SJSA1 (cell line): ENCODE data around the gene ADCY3. TPM values are rescaled to one million over a fixed set of nuclear protein-coding genes. Genes with fewer than 3 reads are reported as not detected.

Experiments used
- DNase-seq, 2 experiments: peaks; one replicate each; pipeline ENCODE4 v3.0.0-alpha.2; 2015 to 2020; ENCODE audit warnings: low spot score in 2 of 2, low read depth in 1 of 2
- H3K27ac ChIP-seq: fragments of 250-450 bp; sonication (Bioruptor Pico); 2 replicates; pipeline ENCODE4 v1.5.1; 2020; ENCODE audit warnings: mild to moderate bottlenecking, moderate library complexity
- H3K27me3 ChIP-seq: fragments of 250-450 bp; sonication (Bioruptor Pico); replicated peaks from 2 replicates; pipeline ENCODE4 v1.5.1; 2020; ENCODE audit warnings: mild to moderate bottlenecking, moderate library complexity
- H3K36me3 ChIP-seq: fragments of 250-450 bp; sonication (Bioruptor Pico); 2 replicates; pipeline ENCODE4 v1.5.1; 2020; ENCODE audit warnings: mild to moderate bottlenecking
- H3K4me1 ChIP-seq: fragments of 250-450 bp; sonication (Bioruptor Pico); replicated peaks from 2 replicates; pipeline ENCODE4 v1.6.1; 2021; ENCODE audit warnings: mild to moderate bottlenecking
- H3K4me3 ChIP-seq: fragments of 250-450 bp; sonication (Bioruptor Pico); 2 replicates; pipeline ENCODE4 v1.5.1; 2020; ENCODE audit warnings: mild to moderate bottlenecking
- H3K9me3 ChIP-seq: fragments of 250-450 bp; sonication (Bioruptor Pico); replicated peaks from 2 replicates; pipeline ENCODE4 v1.5.1; 2020; ENCODE audit warnings: mild to moderate bottlenecking
- total RNA-seq: library from RNA; depleted of rRNA; stranded (reverse); fragments of >200 nt; shearing (Covaris generic); gene quantifications from 2 replicates; pipeline ENCODE4 v1.2.3, GENCODE V29; 2014

Gene ADCY3
- total RNA-seq, 1 experiment from 2014 or later = 22.7 TPM

- no peak overlapping the region for H3K4me3 ChIP-seq
- no peak overlapping the region for H3K27ac ChIP-seq
- no peaks in the 10 kb centered on the region; the same call in 1 of the 2 replicates for H3K36me3 ChIP-seq
- no peaks in the 10 kb centered on the region for H3K4me1 ChIP-seq
- no peak for DNase-seq
- H3K27me3 ChIP-seq = no peaks in the 10 kb centered on the region
- no peaks in the 10 kb centered on the region for H3K9me3 ChIP-seq
These were observed 33.2 kb downstream of the ADCY3 start for GRCh38 chr2:24886691-24887304.

GRCh38 chr2:24886126-24886501 lies 33.9 kb downstream of the ADCY3 start:
- H3K4me3 ChIP-seq = no peak overlapping the region
- H3K9me3 ChIP-seq = no peaks in the 10 kb centered on the region
- H3K4me1 ChIP-seq = no peaks in the 10 kb centered on the region
- no peaks in the 10 kb centered on the region for H3K27me3 ChIP-seq
- DNase-seq = no peak
- no peak overlapping the region for H3K27ac ChIP-seq
- no peaks in the 10 kb centered on the region; the same call in 1 of the 2 replicates for H3K36me3 ChIP-seq

GRCh38 chr2:24885221-24886125 lies 34.6 kb downstream of the ADCY3 start:
- no peaks in the 10 kb centered on the region for H3K27me3 ChIP-seq
- no peaks in the 10 kb centered on the region for H3K9me3 ChIP-seq
- no peak for DNase-seq
- H3K4me3 ChIP-seq = no peak overlapping the region
- H3K4me1 ChIP-seq = no peaks in the 10 kb centered on the region
- H3K36me3 ChIP-seq = no peaks in the 10 kb centered on the region; the same call in 1 of the 2 replicates
- H3K27ac ChIP-seq = no peak overlapping the region

GRCh38 chr2:24883946-24884345 lies 36.1 kb downstream of the ADCY3 start:
- H3K27ac ChIP-seq = no peak overlapping the region
- DNase-seq = no peak

GRCh38 chr2:24881623-24882022 lies 38.4 kb downstream of the ADCY3 start:
- DNase-seq = no peak
- H3K27me3 ChIP-seq = no peaks in the 10 kb centered on the region
- no peaks in the 10 kb centered on the region for H3K36me3 ChIP-seq
- H3K27ac ChIP-seq = no peak overlapping the region
- H3K4me3 ChIP-seq = no peak overlapping the region
- H3K4me1 ChIP-seq = no peaks in the 10 kb centered on the region
- no peaks in the 10 kb centered on the region for H3K9me3 ChIP-seq

More at GRCh38 chr2:24883946-24884345, 36.1 kb downstream of the ADCY3 start:
- Histone ChIP-seq H3K9me3 (no peaks in the 10 kb centered on the region), H3K4me3 (no peak overlapping the region), H3K27me3 (no peaks in the 10 kb centered on the region), H3K36me3 (no peaks in the 10 kb centered on the region; the same call in 1 of the 2 replicates), H3K4me1 (no peaks in the 10 kb centered on the region)

GRCh38 chr2:24881158-24881557 lies 38.9 kb downstream of the ADCY3 start:
- Histone ChIP-seq H3K27ac (no peak overlapping the region), H3K27me3 (no peaks in the 10 kb centered on the region)
- no peak for DNase-seq

GRCh38 chr2:24878341-24878740 lies 41.7 kb downstream of the ADCY3 start:
- no peaks in the 10 kb centered on the region for H3K27me3 ChIP-seq
- no peaks in the 10 kb centered on the region for H3K36me3 ChIP-seq
- H3K4me1 ChIP-seq = no peaks in the 10 kb centered on the region
- DNase-seq = no peak
- no peak overlapping the region for H3K4me3 ChIP-seq
- no peak overlapping the region for H3K27ac ChIP-seq
- H3K9me3 ChIP-seq = no peaks in the 10 kb centered on the region

More at GRCh38 chr2:24881158-24881557, 38.9 kb downstream of the ADCY3 start:
- Histone ChIP-seq H3K9me3 (no peaks in the 10 kb centered on the region), H3K36me3 (no peaks in the 10 kb centered on the region), H3K4me3 (no peak overlapping the region), H3K4me1 (no peaks in the 10 kb centered on the region)

GRCh38 chr2:24877646-24878045 lies 42.4 kb downstream of the ADCY3 start:
- DNase-seq = no peak
- H3K4me3 ChIP-seq = no peak overlapping the region
- H3K4me1 ChIP-seq = no peaks in the 10 kb centered on the region
- no peaks in the 10 kb centered on the region for H3K27me3 ChIP-seq
- no peak overlapping the region for H3K27ac ChIP-seq
- H3K36me3 ChIP-seq = no peaks in the 10 kb centered on the region
- H3K9me3 ChIP-seq = no peaks in the 10 kb centered on the region

GRCh38 chr2:24877067-24877466 lies 43.0 kb downstream of the ADCY3 start:
- no peak for DNase-seq
- Histone ChIP-seq H3K36me3 (no peaks in the 10 kb centered on the region; the same call in 1 of the 2 replicates), H3K27me3 (no peaks in the 10 kb centered on the region), H3K4me3 (no peak overlapping the region), H3K4me1 (no peaks in the 10 kb centered on the region), H3K9me3 (no peaks in the 10 kb centered on the region), H3K27ac (no peak overlapping the region)

- Histone ChIP-seq H3K4me1 (no peaks in the 10 kb centered on the region), H3K9me3 (no peaks in the 10 kb centered on the region), H3K27me3 (no peaks in the 10 kb centered on the region), H3K4me3 (no peak overlapping the region), H3K36me3 (no peaks in the 10 kb centered on the region; the same call in 1 of the 2 replicates), H3K27ac (no peak overlapping the region)
- no peak for DNase-seq
These were observed 44.1 kb downstream of the ADCY3 start for GRCh38 chr2:24875901-24876300.

GRCh38 chr2:24875272-24875671 lies 44.8 kb downstream of the ADCY3 start:
- no peaks in the 10 kb centered on the region; the same call in 1 of the 2 replicates for H3K36me3 ChIP-seq
- no peak overlapping the region for H3K27ac ChIP-seq
- H3K27me3 ChIP-seq = no peaks in the 10 kb centered on the region
- no peaks in the 10 kb centered on the region for H3K9me3 ChIP-seq
- no peak for DNase-seq
- no peak overlapping the region for H3K4me3 ChIP-seq
- H3K4me1 ChIP-seq = no peaks in the 10 kb centered on the region

GRCh38 chr2:24874035-24874434 lies 46.0 kb downstream of the ADCY3 start:
- Histone ChIP-seq H3K4me3 (no peak overlapping the region), H3K27me3 (no peaks in the 10 kb centered on the region), H3K9me3 (no peaks in the 10 kb centered on the region), H3K27ac (no peak overlapping the region), H3K4me1 (no peaks in the 10 kb centered on the region), H3K36me3 (no peaks in the 10 kb centered on the region; the same call in 1 of the 2 replicates)
- DNase-seq = no peak

- Histone ChIP-seq H3K36me3 (no peaks in the 10 kb centered on the region; the same call in 1 of the 2 replicates), H3K27ac (no peak overlapping the region), H3K4me1 (no peaks in the 10 kb centered on the region), H3K27me3 (no peaks in the 10 kb centered on the region), H3K9me3 (no peaks in the 10 kb centered on the region), H3K4me3 (no peak overlapping the region)
- DNase-seq = no peak
These were observed 46.4 kb downstream of the ADCY3 start for GRCh38 chr2:24873619-24874018.
